Fibroblast of lung (primary cell): ENCODE data around the gene EDC3. TPM values are rescaled to one million over a fixed set of nuclear protein-coding genes. Genes with fewer than 3 reads are reported as not detected.

Source experiments
- DNase-seq, 2 donors: peaks; one replicate each; pipeline versions ENCODE4 v3.0.0 to v3.0.0-alpha.2; 2010; ENCODE audit warnings: low read depth in 2 of 2
- H2AFZ ChIP-seq: 2 replicates; pipeline ENCODE4 v1.5.1; 2012; ENCODE audit warnings: low read length, control low read depth, inconsistent platforms
- H3K27ac ChIP-seq: 2 replicates; pipeline ENCODE4 v1.5.1; 2011; ENCODE audit warnings: low read length, control low read depth; ENCODE audit not compliant: insufficient read depth
- H3K27me3 ChIP-seq: 2 replicates; pipeline ENCODE4 v1.5.1; 2011; ENCODE audit warnings: mild to moderate bottlenecking, low read length; ENCODE audit not compliant: control insufficient read depth, insufficient read depth
- H3K36me3 ChIP-seq: 2 replicates; pipeline ENCODE4 v1.5.1; 2011; ENCODE audit warnings: low read length; ENCODE audit not compliant: control insufficient read depth, insufficient read depth
- H3K4me1 ChIP-seq: 2 replicates; pipeline ENCODE4 v1.5.1; 2011; ENCODE audit warnings: low read length; ENCODE audit not compliant: control insufficient read depth, insufficient read depth; ENCODE audit errors: extremely low read depth
- H3K4me2 ChIP-seq: 2 replicates; pipeline ENCODE4 v1.5.1; 2011; ENCODE audit warnings: low read length, control low read depth; ENCODE audit not compliant: insufficient read depth; ENCODE audit errors: extremely low read depth
- H3K4me3 ChIP-seq, 4 experiments: fragments of 200-600 bp in 1 of 4; sonication (generic) in 1 of 4; replicated peaks in 1 of 4; 2 replicates each; pipeline ENCODE4 v1.5.1; 2011 to 2016; ENCODE audit warnings: low read length in 4 of 4, low read depth in 3 of 4, mild to moderate bottlenecking in 3 of 4, control low read depth in 2 of 4, inconsistent platforms in 1 of 4, mixed read lengths in 1 of 4; ENCODE audit not compliant: insufficient read depth in 1 of 4; ENCODE audit errors: control extremely low read depth in 1 of 4
- H3K79me2 ChIP-seq: 2 replicates; pipeline ENCODE4 v1.5.1; 2012; ENCODE audit warnings: mild to moderate bottlenecking, low read length, inconsistent platforms; ENCODE audit not compliant: control insufficient read depth, insufficient read depth
- H3K9ac ChIP-seq: 2 replicates; pipeline ENCODE4 v1.5.1; 2011; ENCODE audit warnings: mild to moderate bottlenecking, low read length, control low read depth; ENCODE audit not compliant: insufficient read depth
- H3K9me3 ChIP-seq: 2 replicates; pipeline ENCODE4 v1.5.1; 2012; ENCODE audit warnings: low read depth, low read length; ENCODE audit not compliant: control insufficient read depth, insufficient read depth
- H4K20me1 ChIP-seq: 2 replicates; pipeline ENCODE4 v1.5.1; 2011; ENCODE audit warnings: low read length; ENCODE audit not compliant: control insufficient read depth, insufficient read depth; ENCODE audit errors: extremely low read depth
- EZH2 ChIP-seq: IDR thresholded peaks from 2 replicates; pipeline ENCODE4 v1.5.1; 2012; ENCODE audit warnings: low read length, control low read depth, mild to moderate bottlenecking; ENCODE audit errors: missing control alignments
- polyA plus RNA-seq, 2 donors: library from polyadenylated mRNA; depleted of rRNA in 1 of 2; stranded (reverse) in 1 of 2; unstranded in 1 of 2; fragments of >200 nt; gene quantifications; 2 replicates each; pipeline ENCODE4 v1.2.1, GENCODE V29; 2011 to 2012; ENCODE audit warnings: missing spikeins in 1 of 2
- total RNA-seq: library from RNA; depleted of rRNA; stranded (reverse); fragments of >200 nt; gene quantifications from 2 replicates; pipeline ENCODE4 v1.2.1, GENCODE V29; 2014
- TF ChIP-seq, protein P1 (sequence below), 2 donors: IDR thresholded peaks in 1 of 2; conservative IDR thresholded peaks in 1 of 2; 1 replicate in 1 of 2; 2 replicates in 1 of 2; pipeline ENCODE4 v1.5.1; 2011 to 2012; ENCODE audit warnings: low read length in 2 of 2, control low read depth in 1 of 2, inconsistent platforms in 1 of 2, low read depth in 1 of 2, mild to moderate bottlenecking in 1 of 2

EDC3 gene
- total and polyA plus RNA-seq, 2 donors (not counting 1 experiment from before 2014, with no cell fraction given) = 8.9 to 25.8 TPM

DNA sequence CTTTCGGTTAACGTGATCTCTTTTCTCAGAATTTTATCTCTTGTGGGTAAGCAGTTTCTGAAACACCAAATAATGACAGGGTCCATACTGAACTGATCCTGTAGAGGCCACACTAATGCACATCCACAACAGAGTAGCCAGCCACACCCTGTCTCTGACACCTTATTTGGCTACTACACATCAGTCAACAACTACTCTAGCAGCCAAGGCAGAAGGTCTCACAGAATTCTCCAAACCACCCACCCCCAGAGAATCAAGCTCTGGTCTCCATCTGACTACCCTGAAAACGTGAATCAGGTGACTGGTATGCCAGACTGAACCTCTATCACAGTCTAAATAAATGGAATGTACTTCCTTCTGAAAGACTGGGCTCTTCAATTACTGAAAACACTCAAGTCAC is 38.0 kb downstream of the EDC3 start:
- H4K20me1 ChIP-seq = peaks cover 2% of the 10 kb centered on the region
- TF ChIP-seq, protein P1, sequence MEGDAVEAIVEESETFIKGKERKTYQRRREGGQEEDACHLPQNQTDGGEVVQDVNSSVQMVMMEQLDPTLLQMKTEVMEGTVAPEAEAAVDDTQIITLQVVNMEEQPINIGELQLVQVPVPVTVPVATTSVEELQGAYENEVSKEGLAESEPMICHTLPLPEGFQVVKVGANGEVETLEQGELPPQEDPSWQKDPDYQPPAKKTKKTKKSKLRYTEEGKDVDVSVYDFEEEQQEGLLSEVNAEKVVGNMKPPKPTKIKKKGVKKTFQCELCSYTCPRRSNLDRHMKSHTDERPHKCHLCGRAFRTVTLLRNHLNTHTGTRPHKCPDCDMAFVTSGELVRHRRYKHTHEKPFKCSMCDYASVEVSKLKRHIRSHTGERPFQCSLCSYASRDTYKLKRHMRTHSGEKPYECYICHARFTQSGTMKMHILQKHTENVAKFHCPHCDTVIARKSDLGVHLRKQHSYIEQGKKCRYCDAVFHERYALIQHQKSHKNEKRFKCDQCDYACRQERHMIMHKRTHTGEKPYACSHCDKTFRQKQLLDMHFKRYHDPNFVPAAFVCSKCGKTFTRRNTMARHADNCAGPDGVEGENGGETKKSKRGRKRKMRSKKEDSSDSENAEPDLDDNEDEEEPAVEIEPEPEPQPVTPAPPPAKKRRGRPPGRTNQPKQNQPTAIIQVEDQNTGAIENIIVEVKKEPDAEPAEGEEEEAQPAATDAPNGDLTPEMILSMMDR (conservative IDR thresholded peaks at IDR 0.05 in 1 of 2, IDR thresholded peaks at IDR 0.05 in 1 of 2; ENCODE audit: low read depth in 1 of 2, low read length in 2 of 2) = no peak
- no peak for TF ChIP-seq EZH2
- no peaks in the 10 kb centered on the region for H3K9me3 ChIP-seq
- H3K27me3 ChIP-seq = no peaks in the 10 kb centered on the region
- H3K9ac ChIP-seq = no peak overlapping the region
- H3K79me2 ChIP-seq = no peaks in the 10 kb centered on the region
- no peak overlapping the region for H3K27ac ChIP-seq
- H3K4me2 ChIP-seq = no peak overlapping the region
- peak in 1 of 2 donors; percentile 83 for DNase-seq
- H2AFZ ChIP-seq = no peak overlapping the region
- H3K4me1 ChIP-seq = peaks cover 3% of the 10 kb centered on the region
- H3K4me3 ChIP-seq = no peak overlapping the region
- no peaks in the 10 kb centered on the region for H3K36me3 ChIP-seq

DNA sequence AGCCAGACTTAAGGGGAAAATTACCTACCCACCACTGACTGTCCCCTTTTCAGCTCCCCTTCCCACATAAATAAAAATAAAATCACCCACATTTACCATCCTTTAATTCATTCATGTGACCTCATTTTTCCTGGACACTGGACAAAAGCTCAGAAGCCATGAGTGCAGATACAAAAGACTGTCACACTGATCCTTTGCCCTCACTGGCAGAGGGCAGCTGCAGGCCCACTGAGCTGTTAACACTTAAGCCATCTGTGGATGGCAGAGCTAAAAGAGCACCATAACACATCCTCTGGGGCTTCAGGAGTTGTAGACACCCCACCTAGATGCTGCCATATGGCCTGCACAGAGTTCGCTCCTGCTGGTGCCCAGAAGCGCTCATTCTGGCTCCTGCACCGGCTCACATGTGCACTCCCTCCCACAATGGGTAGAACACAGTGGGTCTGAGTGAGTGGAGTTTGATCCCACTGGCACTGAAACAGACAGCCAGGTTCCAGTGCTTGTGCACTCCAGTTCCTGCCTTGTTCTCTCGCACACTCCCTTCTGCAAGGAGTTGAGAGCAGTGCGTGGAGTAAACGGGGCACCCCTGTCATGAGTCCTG is 38.8 kb downstream of the EDC3 start:
- Histone ChIP-seq H2AFZ (no peak overlapping the region), H3K9me3 (no peaks in the 10 kb centered on the region), H3K4me1 (peaks cover 3% of the 10 kb centered on the region), H3K79me2 (no peaks in the 10 kb centered on the region), H3K27me3 (no peaks in the 10 kb centered on the region), H4K20me1 (peaks cover 2% of the 10 kb centered on the region), H3K4me2 (no peak overlapping the region), H3K36me3 (no peaks in the 10 kb centered on the region), H3K4me3 (no peak overlapping the region), H3K9ac (no peak overlapping the region), H3K27ac (no peak overlapping the region)
- no peak for TF ChIP-seq EZH2
- TF ChIP-seq, protein P1 (conservative IDR thresholded peaks at IDR 0.05 in 1 of 2, IDR thresholded peaks at IDR 0.05 in 1 of 2; ENCODE audit: low read depth in 1 of 2, low read length in 2 of 2) = no peak
- DNase-seq = no peak

DNA sequence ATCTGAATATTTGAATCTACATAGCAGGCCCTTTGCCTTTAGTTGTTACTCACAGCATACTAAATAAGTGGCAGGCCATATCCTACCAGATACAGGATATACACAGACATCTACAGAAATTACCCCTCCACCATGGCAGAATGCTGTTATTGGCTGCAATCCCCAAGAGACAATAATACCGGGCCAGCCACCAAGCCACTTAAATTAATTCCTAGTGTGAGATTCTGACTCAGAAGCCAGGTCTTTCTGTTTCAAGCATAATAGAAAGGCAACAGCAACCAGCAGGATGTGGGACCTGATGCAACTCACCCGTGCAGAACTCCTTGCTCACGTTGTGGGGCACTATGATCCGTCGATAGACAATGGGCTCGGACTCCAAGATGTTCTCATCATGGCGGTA is 40.4 kb downstream of the EDC3 start:
- Histone ChIP-seq H3K27ac (no peak overlapping the region), H3K9ac (no peak overlapping the region), H4K20me1 (peaks cover 2% of the 10 kb centered on the region), H2AFZ (no peak overlapping the region), H3K36me3 (no peaks in the 10 kb centered on the region), H3K4me1 (peaks cover 3% of the 10 kb centered on the region), H3K9me3 (no peaks in the 10 kb centered on the region), H3K4me2 (no peak overlapping the region), H3K79me2 (no peaks in the 10 kb centered on the region), H3K4me3 (no peak overlapping the region), H3K27me3 (no peaks in the 10 kb centered on the region)
- peak in 1 of 2 donors; percentile 62 for DNase-seq
- no peak for TF ChIP-seq EZH2
- TF ChIP-seq, protein P1 (conservative IDR thresholded peaks at IDR 0.05 in 1 of 2, IDR thresholded peaks at IDR 0.05 in 1 of 2; ENCODE audit: low read depth in 1 of 2, low read length in 2 of 2) = no peak
